Endothelial cell (in vitro differentiated cells): ENCODE results near the gene ATP2B1. TPM values are rescaled to one million over a fixed set of nuclear protein-coding genes. Genes with fewer than 3 reads are reported as not detected.

Experiments
- DNase-seq: peaks from one replicate; pipeline ENCODE4 v3.0.0; 2021; ENCODE audit warnings: low spot score
- H3K27ac Mint-ChIP-seq: one replicate; pipeline ENCODE4 v1.8.0; 2021; ENCODE audit warnings: mixed read lengths, inconsistent platforms; ENCODE audit not compliant: unreplicated experiment
- H3K27me3 Mint-ChIP-seq: one replicate; pipeline ENCODE4 v1.8.0; 2021; ENCODE audit warnings: mild to moderate bottlenecking, moderate library complexity, mixed read lengths, inconsistent platforms; ENCODE audit not compliant: unreplicated experiment
- H3K36me3 Mint-ChIP-seq: one replicate; pipeline ENCODE4 v1.8.0; 2021; ENCODE audit warnings: mild to moderate bottlenecking, low read depth, mixed read lengths, inconsistent platforms; ENCODE audit not compliant: unreplicated experiment
- H3K4me1 Mint-ChIP-seq: one replicate; pipeline ENCODE4 v1.8.0; 2021; ENCODE audit warnings: mild to moderate bottlenecking, mixed read lengths, inconsistent platforms; ENCODE audit not compliant: unreplicated experiment
- H3K4me3 Mint-ChIP-seq: one replicate; pipeline ENCODE4 v1.8.0; 2021; ENCODE audit warnings: mild to moderate bottlenecking, mixed read lengths, inconsistent platforms; ENCODE audit not compliant: unreplicated experiment
- H3K9me3 Mint-ChIP-seq: one replicate; pipeline ENCODE4 v1.8.0; 2021; ENCODE audit warnings: mixed read lengths, inconsistent platforms; ENCODE audit not compliant: unreplicated experiment
- total RNA-seq: library from RNA; stranded (reverse); fragmentation: NEBNext Ultra II Directional; extraction: Animal tissue kit (Norgen Biotek cat#: 25700); gene quantifications from one replicate; pipeline ENCODE4 v1.2.1, GENCODE V29; 2021; ENCODE audit not compliant: unreplicated experiment
- TF ChIP-seq, protein P1 (sequence below): fragments of 200-600 bp; sonication (generic); IDR thresholded peaks from one replicate; pipeline ENCODE4 v1.5.0; 2021; ENCODE audit warnings: antibody characterized with exemption; ENCODE audit not compliant: unreplicated experiment

ATP2B1 gene
- total RNA-seq, 1 donor from 2014 or later: 33.0 TPM

DNA sequence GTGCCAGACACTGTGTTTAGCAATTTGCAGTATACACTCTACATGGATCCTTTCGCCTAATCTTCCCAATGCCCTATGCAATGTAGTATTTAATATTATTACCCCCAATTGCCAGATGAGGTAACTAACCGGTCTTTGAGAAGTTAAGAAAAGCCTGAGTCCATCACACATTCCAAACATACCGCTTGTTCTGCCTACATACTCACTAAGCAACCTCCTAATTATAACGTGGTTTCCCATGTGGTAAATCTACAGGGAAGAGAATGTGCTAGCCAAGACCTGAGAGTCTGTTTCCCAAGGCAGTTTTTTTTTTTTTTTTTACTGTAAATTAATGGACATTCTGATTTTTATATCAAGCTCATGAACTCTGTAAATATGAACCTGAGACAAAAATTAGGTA is 37.2 kb downstream of the ATP2B1 start:
- no peaks in the 10 kb centered on the region for H3K36me3 Mint-ChIP-seq
- DNase-seq: no peak
- H3K27me3 Mint-ChIP-seq: no peaks in the 10 kb centered on the region
- H3K9me3 Mint-ChIP-seq: no peaks in the 10 kb centered on the region
- no peak overlapping the region for H3K4me3 Mint-ChIP-seq
- H3K27ac Mint-ChIP-seq: no peak overlapping the region
- no peaks in the 10 kb centered on the region for H3K4me1 Mint-ChIP-seq
- TF ChIP-seq, protein P1, sequence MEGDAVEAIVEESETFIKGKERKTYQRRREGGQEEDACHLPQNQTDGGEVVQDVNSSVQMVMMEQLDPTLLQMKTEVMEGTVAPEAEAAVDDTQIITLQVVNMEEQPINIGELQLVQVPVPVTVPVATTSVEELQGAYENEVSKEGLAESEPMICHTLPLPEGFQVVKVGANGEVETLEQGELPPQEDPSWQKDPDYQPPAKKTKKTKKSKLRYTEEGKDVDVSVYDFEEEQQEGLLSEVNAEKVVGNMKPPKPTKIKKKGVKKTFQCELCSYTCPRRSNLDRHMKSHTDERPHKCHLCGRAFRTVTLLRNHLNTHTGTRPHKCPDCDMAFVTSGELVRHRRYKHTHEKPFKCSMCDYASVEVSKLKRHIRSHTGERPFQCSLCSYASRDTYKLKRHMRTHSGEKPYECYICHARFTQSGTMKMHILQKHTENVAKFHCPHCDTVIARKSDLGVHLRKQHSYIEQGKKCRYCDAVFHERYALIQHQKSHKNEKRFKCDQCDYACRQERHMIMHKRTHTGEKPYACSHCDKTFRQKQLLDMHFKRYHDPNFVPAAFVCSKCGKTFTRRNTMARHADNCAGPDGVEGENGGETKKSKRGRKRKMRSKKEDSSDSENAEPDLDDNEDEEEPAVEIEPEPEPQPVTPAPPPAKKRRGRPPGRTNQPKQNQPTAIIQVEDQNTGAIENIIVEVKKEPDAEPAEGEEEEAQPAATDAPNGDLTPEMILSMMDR: no peak

DNA sequence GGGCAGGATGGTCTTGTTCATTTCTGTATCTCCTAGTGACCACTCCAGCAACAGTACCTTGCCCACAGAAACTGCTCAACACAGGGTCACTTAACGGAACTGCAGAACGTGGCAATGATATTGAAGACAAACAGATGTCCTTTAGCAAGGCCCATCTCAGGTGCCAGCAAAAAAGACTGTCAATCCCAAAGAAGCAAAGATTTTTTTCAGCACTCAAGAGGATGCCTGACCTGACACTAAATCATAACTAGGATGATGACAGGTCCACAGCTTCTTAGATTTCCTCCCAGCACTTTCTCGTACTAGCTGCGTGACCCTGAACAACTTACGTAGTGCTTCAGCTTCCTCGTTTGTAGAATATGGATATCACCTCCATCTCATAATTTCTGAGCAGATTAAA is 39.4 kb downstream of the ATP2B1 start:
- no peak for DNase-seq
- TF ChIP-seq, protein P1: no peak
- Mint-ChIP-seq H3K27ac (no peak overlapping the region), H3K27me3 (no peaks in the 10 kb centered on the region), H3K9me3 (no peaks in the 10 kb centered on the region), H3K4me3 (no peak overlapping the region), H3K36me3 (no peaks in the 10 kb centered on the region), H3K4me1 (no peaks in the 10 kb centered on the region)

DNA sequence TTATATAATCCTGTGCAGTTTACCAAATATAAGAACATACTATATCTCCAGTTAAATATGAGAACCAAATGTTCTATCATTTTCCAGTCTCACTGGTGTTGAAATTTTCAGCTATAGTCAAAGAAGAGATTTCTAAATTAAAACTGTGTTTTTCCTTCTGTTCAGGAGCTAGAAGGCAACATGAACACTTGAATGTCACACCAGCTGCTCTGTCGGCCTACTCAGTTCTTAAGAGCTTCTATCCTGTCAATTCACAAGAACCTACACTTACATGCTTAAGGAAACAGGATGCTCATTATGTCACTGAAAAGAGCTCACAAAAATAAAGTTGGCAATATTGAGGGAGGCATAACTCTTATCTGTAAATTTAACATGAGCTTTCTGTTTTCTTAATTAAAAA is 43.1 kb downstream of the ATP2B1 start:
- Mint-ChIP-seq H3K4me3 (no peak overlapping the region), H3K36me3 (no peaks in the 10 kb centered on the region), H3K27me3 (no peaks in the 10 kb centered on the region), H3K27ac (no peak overlapping the region), H3K9me3 (no peaks in the 10 kb centered on the region), H3K4me1 (no peaks in the 10 kb centered on the region)
- no peak for DNase-seq
- TF ChIP-seq, protein P1: no peak

DNA sequence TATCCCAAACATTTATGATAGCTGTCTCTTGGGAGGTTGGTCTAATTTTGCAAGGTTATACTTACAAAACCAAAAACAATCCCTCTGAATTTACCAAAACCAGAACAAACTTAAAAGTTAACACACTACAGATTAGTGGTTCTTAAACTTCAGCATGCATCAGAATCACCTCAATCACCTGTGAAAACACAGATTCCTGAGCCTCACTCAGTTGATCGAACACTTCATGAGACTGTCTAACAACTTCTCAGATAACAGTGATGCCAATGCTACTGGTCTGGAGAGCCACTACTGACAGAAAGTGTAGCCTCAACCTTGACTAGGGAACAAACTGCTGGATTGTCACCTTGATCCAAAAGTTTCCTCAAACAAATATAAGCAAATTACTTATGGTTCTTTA is 44.2 kb downstream of the ATP2B1 start:
- Mint-ChIP-seq H3K4me3 (no peak overlapping the region), H3K27ac (no peak overlapping the region), H3K36me3 (no peaks in the 10 kb centered on the region), H3K4me1 (no peaks in the 10 kb centered on the region), H3K27me3 (no peaks in the 10 kb centered on the region), H3K9me3 (no peaks in the 10 kb centered on the region)
- no peak for DNase-seq
- TF ChIP-seq, protein P1: no peak

DNA sequence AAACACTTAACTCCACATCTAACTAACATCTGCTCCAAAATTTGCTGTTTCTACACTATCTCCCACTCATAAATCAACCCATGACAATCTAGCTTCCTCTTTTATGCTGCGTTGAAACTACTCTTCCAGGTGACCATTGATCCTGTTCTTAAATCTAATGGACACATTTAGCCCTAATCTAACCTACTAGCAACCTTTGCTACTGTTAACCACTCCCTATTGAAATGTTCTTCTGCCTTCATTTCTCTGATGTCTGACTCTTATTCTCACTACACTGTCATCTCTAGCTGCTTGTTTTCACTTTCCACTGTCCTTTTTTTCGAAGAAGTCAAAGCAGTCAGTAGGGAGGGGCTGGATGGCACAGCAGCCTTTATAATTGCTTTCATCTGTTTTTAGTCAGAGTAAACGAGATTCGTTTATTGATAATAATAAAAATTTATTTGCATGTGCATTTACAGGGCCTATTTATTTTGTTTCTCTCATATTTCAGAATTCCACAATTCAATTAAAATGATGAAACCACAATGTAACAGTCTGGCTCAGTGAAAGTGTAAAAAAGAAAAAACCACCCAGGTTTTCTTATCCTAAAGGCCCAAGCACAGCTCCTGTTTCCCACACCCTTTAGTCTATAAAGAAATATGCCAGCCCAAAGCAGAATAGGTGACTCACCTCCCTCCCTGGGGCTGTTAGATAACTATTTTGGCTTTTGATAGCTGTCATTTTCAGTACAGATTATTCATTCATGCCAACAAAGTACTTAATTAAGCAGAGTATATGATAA is 44.9 kb downstream of the ATP2B1 start:
- no peaks in the 10 kb centered on the region for H3K4me1 Mint-ChIP-seq
- no peak for DNase-seq
- TF ChIP-seq, protein P1: no peak
- H3K4me3 Mint-ChIP-seq: no peak overlapping the region
- H3K27me3 Mint-ChIP-seq: no peaks in the 10 kb centered on the region
- no peaks in the 10 kb centered on the region for H3K9me3 Mint-ChIP-seq
- H3K27ac Mint-ChIP-seq: no peak overlapping the region
- H3K36me3 Mint-ChIP-seq: no peaks in the 10 kb centered on the region
